Neural progenitor cell (in vitro differentiated cells): Measurements from ENCODE around the gene SLC22A23. TPM values are rescaled to one million over a fixed set of nuclear protein-coding genes. Genes with fewer than 3 reads are reported as not detected.
A peak's percentile ranks its signal among the peaks of the same experiment; 100 is the strongest.

Experiments used
- DNase-seq: peaks from one replicate; pipeline ENCODE4 v3.0.0-alpha.2; 2016; ENCODE audit warnings: low spot score
- H2AFZ ChIP-seq: fragments of 200-600 bp; sonication (generic); replicated peaks from 2 replicates; pipeline ENCODE4 v1.6.1; 2016; ENCODE audit warnings: antibody characterized with exemption
- H3F3A ChIP-seq: fragments of 200-600 bp; sonication (generic); 2 replicates; pipeline ENCODE4 v1.6.1; 2016; ENCODE audit warnings: antibody characterized with exemption, low read depth
- H3K27ac ChIP-seq: fragments of 200-600 bp; sonication (generic); 2 replicates; pipeline ENCODE4 v1.5.1; 2016; ENCODE audit warnings: mild to moderate bottlenecking
- H3K27me3 ChIP-seq: fragments of 200-600 bp; sonication (generic); 2 replicates; pipeline ENCODE4 v1.6.1; 2016; ENCODE audit warnings: mild to moderate bottlenecking, moderate library complexity
- H3K36me3 ChIP-seq: fragments of 200-600 bp; sonication (generic); 2 replicates; pipeline ENCODE4 v1.5.1; 2016
- H3K4me1 ChIP-seq: fragments of 200-600 bp; sonication (generic); 2 replicates; pipeline ENCODE4 v1.6.1; 2016; ENCODE audit warnings: mixed run types
- H3K4me2 ChIP-seq: fragments of 200-600 bp; sonication (generic); 2 replicates; pipeline ENCODE4 v1.6.1; 2016
- H3K4me3 ChIP-seq: fragments of 200-600 bp; sonication (generic); 2 replicates; pipeline ENCODE4 v1.5.1; 2016
- H3K79me2 ChIP-seq: fragments of 200-600 bp; sonication (generic); 2 replicates; pipeline ENCODE4 v1.6.1; 2016; ENCODE audit warnings: low read depth
- H3K9ac ChIP-seq: fragments of 200-600 bp; sonication (generic); 2 replicates; pipeline ENCODE4 v1.6.1; 2016
- H3K9me3 ChIP-seq: fragments of 200-600 bp; sonication (generic); 2 replicates; pipeline ENCODE4 v1.5.1; 2016; ENCODE audit warnings: low read depth
- H4K20me1 ChIP-seq: fragments of 200-600 bp; sonication (generic); 2 replicates; pipeline ENCODE4 v1.6.1; 2016; ENCODE audit warnings: low read depth
- H3K27ac Mint-ChIP-seq: 3 replicates; pipeline ENCODE4 v1.8.0; 2021; ENCODE audit warnings: mixed read lengths
- H3K27me3 Mint-ChIP-seq: 2 replicates; pipeline ENCODE4 v1.8.0; 2022; ENCODE audit warnings: low read depth, mild to moderate bottlenecking, inconsistent platforms, moderate library complexity, mixed read lengths; ENCODE audit not compliant: insufficient read depth
- H3K36me3 Mint-ChIP-seq: 3 replicates; pipeline ENCODE4 v1.8.0; 2021; ENCODE audit warnings: mixed read lengths
- H3K4me1 Mint-ChIP-seq: 3 replicates; pipeline ENCODE4 v1.8.0; 2021; ENCODE audit warnings: mixed read lengths
- H3K4me3 Mint-ChIP-seq: 3 replicates; pipeline ENCODE4 v1.8.0; 2021; ENCODE audit warnings: mild to moderate bottlenecking, moderate library complexity, mixed read lengths
- H3K9me3 Mint-ChIP-seq: 3 replicates; pipeline ENCODE4 v1.8.0; 2020; ENCODE audit warnings: mixed read lengths
- EZH2 ChIP-seq: fragments of 200-600 bp; sonication (generic); IDR thresholded peaks from 2 replicates; pipeline ENCODE4 v1.6.1; 2017; ENCODE audit warnings: antibody characterized with exemption, mild to moderate bottlenecking, moderate library complexity
- EZH2phosphoT487 ChIP-seq: fragments of 200-600 bp; sonication (generic); IDR thresholded peaks from 2 replicates; pipeline ENCODE4 v1.6.1; 2017; ENCODE audit warnings: antibody characterized with exemption
- total RNA-seq: library from RNA; depleted of rRNA; stranded (reverse); fragments of >200 nt; gene quantifications from 2 replicates; pipeline ENCODE4 v1.2.3, GENCODE V29; 2015; ENCODE audit warnings: low replicate concordance
- TF ChIP-seq, protein P1 (sequence below): fragments of 200-600 bp; sonication (generic); IDR thresholded peaks from 2 replicates; pipeline ENCODE4 v1.5.1; 2017; ENCODE audit warnings: antibody characterized with exemption, mild to moderate bottlenecking

The SLC22A23 gene
- total RNA-seq, 1 donor from 2014 or later = 0.99 TPM

DNA sequence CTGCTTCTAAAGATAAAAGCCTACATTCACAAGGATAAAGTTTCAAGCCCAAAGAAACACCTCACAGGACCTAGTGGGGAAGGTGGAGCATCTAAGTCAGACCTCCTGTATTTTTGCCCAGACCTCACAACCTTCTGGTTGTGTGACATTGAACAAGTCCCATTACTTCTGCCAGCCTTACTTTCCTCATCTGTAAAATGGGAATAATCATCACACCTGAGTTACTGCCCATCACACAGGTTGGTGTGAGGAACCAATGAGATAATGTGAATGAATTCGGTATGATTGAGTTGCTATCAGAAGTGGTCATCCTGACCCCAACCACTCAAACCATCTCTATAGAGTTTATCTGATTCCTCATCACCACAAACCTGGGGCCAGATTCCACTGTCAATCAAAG lies 11.1 kb upstream of the SLC22A23 start:
- Histone ChIP-seq H3K4me1 (no peaks in the 10 kb centered on the region), H4K20me1 (no peaks in the 10 kb centered on the region), H3F3A (no peaks in the 10 kb centered on the region), H3K36me3 (no peaks in the 10 kb centered on the region), H3K79me2 (no peaks in the 10 kb centered on the region), H3K9me3 (no peaks in the 10 kb centered on the region), H3K4me3 (no peak overlapping the region), H3K4me2 (no peak overlapping the region), H3K27ac (no peak overlapping the region), H2AFZ (no peak overlapping the region), H3K27me3 (no peaks in the 10 kb centered on the region), H3K9ac (no peak overlapping the region)
- no peaks in the 10 kb centered on the region for H3K36me3 Mint-ChIP-seq
- no peak for TF ChIP-seq EZH2
- no peak for TF ChIP-seq EZH2phosphoT487
- TF ChIP-seq, protein P1, sequence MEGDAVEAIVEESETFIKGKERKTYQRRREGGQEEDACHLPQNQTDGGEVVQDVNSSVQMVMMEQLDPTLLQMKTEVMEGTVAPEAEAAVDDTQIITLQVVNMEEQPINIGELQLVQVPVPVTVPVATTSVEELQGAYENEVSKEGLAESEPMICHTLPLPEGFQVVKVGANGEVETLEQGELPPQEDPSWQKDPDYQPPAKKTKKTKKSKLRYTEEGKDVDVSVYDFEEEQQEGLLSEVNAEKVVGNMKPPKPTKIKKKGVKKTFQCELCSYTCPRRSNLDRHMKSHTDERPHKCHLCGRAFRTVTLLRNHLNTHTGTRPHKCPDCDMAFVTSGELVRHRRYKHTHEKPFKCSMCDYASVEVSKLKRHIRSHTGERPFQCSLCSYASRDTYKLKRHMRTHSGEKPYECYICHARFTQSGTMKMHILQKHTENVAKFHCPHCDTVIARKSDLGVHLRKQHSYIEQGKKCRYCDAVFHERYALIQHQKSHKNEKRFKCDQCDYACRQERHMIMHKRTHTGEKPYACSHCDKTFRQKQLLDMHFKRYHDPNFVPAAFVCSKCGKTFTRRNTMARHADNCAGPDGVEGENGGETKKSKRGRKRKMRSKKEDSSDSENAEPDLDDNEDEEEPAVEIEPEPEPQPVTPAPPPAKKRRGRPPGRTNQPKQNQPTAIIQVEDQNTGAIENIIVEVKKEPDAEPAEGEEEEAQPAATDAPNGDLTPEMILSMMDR = no peak
- peaks cover 4% of the 10 kb centered on the region for H3K27me3 Mint-ChIP-seq
- no peak overlapping the region for H3K27ac Mint-ChIP-seq
- peaks cover 5% of the 10 kb centered on the region for H3K9me3 Mint-ChIP-seq
- H3K4me3 Mint-ChIP-seq = no peak overlapping the region
- peaks cover 13% of the 10 kb centered on the region for H3K4me1 Mint-ChIP-seq
- no peak for DNase-seq

DNA sequence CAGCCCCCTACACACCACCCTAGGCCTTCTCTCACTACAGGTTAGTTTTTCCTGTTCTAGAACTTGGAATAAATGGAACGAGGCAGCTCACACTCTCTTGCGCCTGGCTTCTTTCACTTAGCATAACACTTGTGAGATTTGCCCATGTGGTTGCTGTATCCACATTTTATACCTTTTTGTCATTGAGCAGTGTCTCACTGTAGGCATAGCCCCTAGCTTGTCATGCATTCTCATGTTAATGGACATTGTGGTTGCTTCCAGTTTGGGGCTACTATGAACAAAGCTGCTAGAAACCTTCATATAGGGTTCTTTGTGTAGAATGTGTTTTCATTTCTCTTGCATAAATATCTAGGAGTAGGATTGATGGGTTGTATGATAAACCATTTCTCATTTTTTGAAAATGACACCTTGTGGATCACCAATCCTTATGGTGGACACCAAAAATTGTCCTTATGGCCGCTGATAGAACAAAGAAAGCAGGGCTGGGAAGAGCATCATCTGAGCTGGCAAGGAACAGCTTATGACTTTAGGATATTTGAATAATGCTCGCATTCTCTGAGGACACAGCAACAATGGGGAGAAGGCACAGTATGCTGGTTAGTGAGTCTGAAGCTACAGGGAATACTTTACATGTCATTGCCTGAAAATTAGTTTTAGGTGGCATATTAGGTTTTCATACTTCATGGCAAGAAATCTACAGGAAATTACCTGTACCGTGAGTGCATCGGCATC lies 9.8 kb upstream of the SLC22A23 start:
- Histone ChIP-seq H3K4me3 (no peak overlapping the region), H3K36me3 (no peaks in the 10 kb centered on the region), H3K27me3 (no peaks in the 10 kb centered on the region), H3K9ac (no peak overlapping the region), H3K9me3 (no peaks in the 10 kb centered on the region), H3K79me2 (no peaks in the 10 kb centered on the region), H3F3A (no peaks in the 10 kb centered on the region), H2AFZ (no peak overlapping the region), H3K4me1 (no peaks in the 10 kb centered on the region), H4K20me1 (no peaks in the 10 kb centered on the region), H3K27ac (no peak overlapping the region), H3K4me2 (no peak overlapping the region)
- Mint-ChIP-seq H3K27me3 (peaks cover 11% of the 10 kb centered on the region), H3K36me3 (no peaks in the 10 kb centered on the region), H3K9me3 (peaks cover 8% of the 10 kb centered on the region), H3K27ac (no peak overlapping the region), H3K4me1 (peaks cover 11% of the 10 kb centered on the region), H3K4me3 (no peak overlapping the region)
- DNase-seq = no peak
- no peak for TF ChIP-seq EZH2

- Histone ChIP-seq H3K4me1 (peaks cover 21% of the 10 kb centered on the region), H2AFZ (no peak overlapping the region), H3K4me3 (no peak overlapping the region), H3K27ac (no peak overlapping the region), H3K36me3 (no peaks in the 10 kb centered on the region), H3K79me2 (no peaks in the 10 kb centered on the region), H3F3A (peaks cover 30% of the 10 kb centered on the region), H3K9ac (no peak overlapping the region), H3K27me3 (peaks cover 53% of the 10 kb centered on the region), H4K20me1 (peaks cover 17% of the 10 kb centered on the region), H3K4me2 (no peak overlapping the region), H3K9me3 (no peaks in the 10 kb centered on the region)
- Mint-ChIP-seq H3K9me3 (peaks cover 6% of the 10 kb centered on the region), H3K27ac (no peak overlapping the region), H3K4me1 (peaks cover 24% of the 10 kb centered on the region), H3K4me3 (no peak overlapping the region), H3K36me3 (no peaks in the 10 kb centered on the region), H3K27me3 (peaks cover 9% of the 10 kb centered on the region)
- no peak for DNase-seq
- TF ChIP-seq, protein P1 = no peak
- TF ChIP-seq EZH2phosphoT487 (no peak), EZH2 (no peak)
Measured at GRCh38 chr6:3460253-3460652, 3.4 kb upstream of the SLC22A23 start.

DNA sequence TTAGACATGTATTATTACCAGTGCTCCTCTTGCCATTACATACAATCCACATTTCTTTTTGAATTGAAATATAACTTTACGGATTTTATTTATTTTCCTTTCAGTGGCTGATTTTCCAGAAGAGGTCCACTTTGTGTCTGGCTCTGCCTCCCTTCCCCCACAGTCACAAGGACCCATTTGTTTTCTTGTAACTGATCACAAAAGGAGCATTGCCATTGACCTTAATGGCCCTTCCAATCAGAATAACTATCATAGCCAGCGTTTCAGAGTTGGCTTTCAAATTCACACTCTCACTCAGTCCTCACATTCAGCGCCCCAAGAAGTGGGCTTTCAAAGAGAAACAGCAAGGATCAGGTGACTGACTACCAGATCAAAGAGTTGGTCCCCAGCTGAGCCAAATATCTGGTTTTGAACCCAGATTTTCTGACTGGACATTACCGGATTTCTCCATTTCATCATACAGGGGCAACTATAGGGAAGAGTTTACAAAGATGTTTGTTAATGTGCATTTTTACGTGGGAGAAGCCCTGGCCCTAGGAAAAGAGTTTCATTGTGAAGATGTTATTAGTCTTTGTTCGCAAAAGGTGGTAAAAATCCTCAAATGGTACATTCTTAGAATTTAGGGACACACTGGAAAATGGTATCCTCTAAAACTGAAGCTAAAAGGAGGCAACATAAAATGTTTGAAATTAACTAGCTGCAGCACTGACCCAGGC lies 2.0 kb upstream of the SLC22A23 start:
- H3K4me1 ChIP-seq = peaks cover 29% of the 10 kb centered on the region
- H3K27ac ChIP-seq = no peak overlapping the region
- peaks cover 30% of the 10 kb centered on the region for H4K20me1 ChIP-seq
- H3K9me3 ChIP-seq = no peaks in the 10 kb centered on the region
- H3F3A ChIP-seq = peaks cover 30% of the 10 kb centered on the region
- TF ChIP-seq, protein P1 = no peak
- TF ChIP-seq EZH2 (no peak), EZH2phosphoT487 (no peak)
- H3K4me1 Mint-ChIP-seq = peaks cover 24% of the 10 kb centered on the region
- no peak overlapping the region for H2AFZ ChIP-seq
- H3K9ac ChIP-seq = no peak overlapping the region
- H3K9me3 Mint-ChIP-seq = peaks cover 6% of the 10 kb centered on the region
- H3K27me3 Mint-ChIP-seq = peaks cover 9% of the 10 kb centered on the region
- no peaks in the 10 kb centered on the region for H3K36me3 Mint-ChIP-seq
- DNase-seq = no peak
- no peak overlapping the region for H3K27ac Mint-ChIP-seq
- no peaks in the 10 kb centered on the region for H3K36me3 ChIP-seq
- peak overlapping the region; percentile 88 for H3K4me3 Mint-ChIP-seq
- H3K4me3 ChIP-seq = no peak overlapping the region
- H3K4me2 ChIP-seq = no peak overlapping the region
- peaks cover 67% of the 10 kb centered on the region for H3K27me3 ChIP-seq
- H3K79me2 ChIP-seq = no peaks in the 10 kb centered on the region
